DND-41 (cell line): ENCODE data around the gene CTSC.

ENCODE experiments used
- EZH2 ChIP-seq: IDR thresholded peaks from 3 replicates; pipeline ENCODE4 v1.6.1; 2012; ENCODE audit warnings: borderline replicate concordance, low read depth, mild to moderate bottlenecking, moderate library complexity, low read length, inconsistent platforms; ENCODE audit not compliant: severe bottlenecking
- TF ChIP-seq, protein P1 (sequence below): IDR thresholded peaks from 2 replicates; pipeline ENCODE4 v1.5.1; 2012; ENCODE audit warnings: borderline replicate concordance, low read length, moderate library complexity, mild to moderate bottlenecking; ENCODE audit not compliant: poor library complexity, severe bottlenecking; ENCODE audit errors: extremely low read depth

DNA sequence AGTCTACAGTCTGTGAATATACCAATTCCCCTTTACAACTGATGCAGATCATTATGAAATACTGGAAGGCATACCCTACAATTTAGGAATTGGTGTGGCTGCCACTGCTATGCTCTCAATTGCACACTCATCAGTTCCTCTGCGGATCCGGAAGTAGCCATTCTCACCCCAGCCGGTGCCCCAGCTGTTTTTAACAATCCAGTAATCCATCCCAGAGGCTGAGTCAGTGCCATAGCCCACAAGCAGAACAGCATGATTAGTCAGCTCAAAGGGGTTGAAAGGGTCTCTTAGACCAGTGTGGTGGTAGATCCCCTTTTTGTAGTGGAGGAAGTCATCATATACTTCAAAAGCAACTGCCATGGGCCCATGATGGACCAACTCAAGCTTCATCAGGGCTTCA lies 43.6 kb downstream of the CTSC start:
- no peak for TF ChIP-seq EZH2
- TF ChIP-seq, protein P1, sequence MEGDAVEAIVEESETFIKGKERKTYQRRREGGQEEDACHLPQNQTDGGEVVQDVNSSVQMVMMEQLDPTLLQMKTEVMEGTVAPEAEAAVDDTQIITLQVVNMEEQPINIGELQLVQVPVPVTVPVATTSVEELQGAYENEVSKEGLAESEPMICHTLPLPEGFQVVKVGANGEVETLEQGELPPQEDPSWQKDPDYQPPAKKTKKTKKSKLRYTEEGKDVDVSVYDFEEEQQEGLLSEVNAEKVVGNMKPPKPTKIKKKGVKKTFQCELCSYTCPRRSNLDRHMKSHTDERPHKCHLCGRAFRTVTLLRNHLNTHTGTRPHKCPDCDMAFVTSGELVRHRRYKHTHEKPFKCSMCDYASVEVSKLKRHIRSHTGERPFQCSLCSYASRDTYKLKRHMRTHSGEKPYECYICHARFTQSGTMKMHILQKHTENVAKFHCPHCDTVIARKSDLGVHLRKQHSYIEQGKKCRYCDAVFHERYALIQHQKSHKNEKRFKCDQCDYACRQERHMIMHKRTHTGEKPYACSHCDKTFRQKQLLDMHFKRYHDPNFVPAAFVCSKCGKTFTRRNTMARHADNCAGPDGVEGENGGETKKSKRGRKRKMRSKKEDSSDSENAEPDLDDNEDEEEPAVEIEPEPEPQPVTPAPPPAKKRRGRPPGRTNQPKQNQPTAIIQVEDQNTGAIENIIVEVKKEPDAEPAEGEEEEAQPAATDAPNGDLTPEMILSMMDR: no peak
